Putamen (tissue), 1 donor: ENCODE measurements around the gene RGS11.

Source experiments
- DNase-seq: peaks from one replicate; pipeline ENCODE4 v3.0.0-alpha.2; 2016; ENCODE audit warnings: low spot score

Gene RGS11

DNA sequence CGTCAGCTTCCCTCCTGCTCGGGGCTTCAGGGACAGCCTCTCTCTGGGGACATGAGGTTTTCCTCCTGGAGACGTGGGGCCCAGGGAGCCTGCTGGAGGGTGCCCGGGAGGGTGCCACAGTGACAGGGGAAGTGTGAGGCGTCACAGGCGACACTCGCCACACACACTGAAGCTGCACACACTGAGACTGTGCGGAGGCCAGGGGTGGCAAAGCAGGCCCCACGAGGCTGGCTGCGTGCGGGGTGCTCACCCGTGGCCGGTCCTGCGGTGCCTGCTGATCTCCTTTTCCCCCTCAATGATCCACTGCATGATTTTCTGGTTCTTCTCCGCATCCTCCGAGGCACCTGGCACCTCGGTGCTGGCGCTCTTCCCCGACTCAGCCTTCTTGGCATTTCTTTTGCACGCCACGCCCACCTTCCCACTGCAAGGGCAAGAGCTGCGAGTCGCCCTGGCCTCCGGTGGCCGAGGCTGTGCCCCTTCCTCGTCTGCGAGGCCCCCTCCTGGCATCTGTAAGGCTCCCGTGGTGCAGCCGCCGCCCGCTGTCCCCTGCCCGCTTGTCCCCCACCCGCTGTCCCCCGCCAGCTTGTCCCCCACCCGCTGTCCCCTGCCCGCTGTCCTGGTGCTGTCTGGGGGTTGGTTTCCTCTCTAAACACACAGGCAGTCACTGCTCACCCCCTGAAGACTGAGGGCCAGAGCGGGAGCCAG is 21.2 kb upstream of the RGS11 start:
- no peak for DNase-seq

DNA sequence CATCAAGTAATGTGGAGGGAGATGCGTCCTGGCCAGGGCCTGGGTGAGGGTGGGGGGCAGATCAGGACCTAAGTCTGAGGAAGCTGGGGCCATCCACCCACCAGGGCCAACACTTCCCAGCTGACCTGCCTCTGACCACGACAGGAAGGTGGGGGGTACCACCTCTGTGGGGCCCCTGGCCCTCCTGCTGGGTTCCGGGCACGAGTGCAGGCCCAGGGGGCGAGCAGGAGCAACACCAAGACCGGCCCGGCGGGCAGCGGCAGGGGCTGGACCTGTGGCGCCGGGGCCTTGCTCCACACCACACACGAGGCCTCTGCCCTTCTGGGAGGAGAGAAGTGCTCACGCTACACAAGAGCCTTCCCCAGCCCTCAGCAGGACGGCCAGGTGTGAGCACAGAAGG is 20.5 kb upstream of the RGS11 start:
- DNase-seq: no peak

DNA sequence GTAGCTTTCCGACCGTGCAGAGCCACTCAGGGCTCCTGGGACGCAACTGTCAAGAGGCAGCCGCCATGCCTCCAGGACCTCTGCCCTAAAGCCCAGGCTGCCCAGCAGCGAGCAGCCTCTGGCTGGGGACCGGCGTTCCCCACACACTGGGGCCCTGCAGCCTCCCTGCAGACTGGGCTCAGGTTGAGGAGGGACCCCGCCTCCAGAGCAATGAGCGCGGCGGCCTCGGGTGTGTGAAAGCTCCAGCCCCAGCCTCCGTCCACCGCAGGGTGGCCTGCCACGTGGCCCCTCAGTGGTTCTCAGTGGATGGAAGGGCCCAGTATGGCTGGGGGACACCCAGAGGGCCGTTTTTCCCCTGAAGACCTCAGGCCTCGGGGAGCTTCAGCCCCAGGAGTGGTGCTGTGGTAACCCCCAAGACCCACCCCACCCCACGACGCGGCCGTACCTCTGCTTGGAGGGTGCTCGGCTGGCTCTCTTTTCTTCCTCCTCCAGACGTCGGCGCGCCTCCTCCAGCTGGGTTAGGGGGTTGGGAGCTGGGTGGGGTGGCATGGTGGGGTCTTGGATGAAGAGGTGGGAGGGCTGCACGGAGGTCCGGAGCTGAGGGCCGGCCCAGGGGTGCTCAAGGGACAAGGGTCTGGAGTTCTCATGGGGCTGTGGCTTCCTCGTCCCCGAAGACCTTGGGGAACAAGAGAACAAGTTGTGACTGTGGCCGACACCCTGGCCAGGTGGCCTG is 17.5 kb upstream of the RGS11 start:
- DNase-seq: no peak

DNA sequence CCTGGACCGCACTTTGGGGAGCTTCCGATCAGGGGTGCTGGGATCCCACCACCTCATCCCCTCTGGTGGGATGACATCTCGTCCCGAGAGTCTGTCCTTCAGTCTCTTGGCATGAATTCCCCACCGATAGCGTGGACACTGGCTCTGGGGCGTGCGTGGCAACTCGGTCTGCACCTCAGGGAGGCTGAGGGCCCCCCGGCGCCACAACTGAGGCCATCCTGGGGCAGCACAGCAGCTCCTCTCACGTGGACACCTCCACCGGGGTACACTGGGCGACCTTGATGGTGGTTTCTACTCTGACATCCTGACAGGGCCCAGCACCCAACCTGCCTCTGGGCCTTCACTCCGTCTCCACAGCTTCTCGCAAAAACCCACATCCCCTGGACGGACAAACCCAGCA is 15.8 kb upstream of the RGS11 start:
- DNase-seq: no peak

DNA sequence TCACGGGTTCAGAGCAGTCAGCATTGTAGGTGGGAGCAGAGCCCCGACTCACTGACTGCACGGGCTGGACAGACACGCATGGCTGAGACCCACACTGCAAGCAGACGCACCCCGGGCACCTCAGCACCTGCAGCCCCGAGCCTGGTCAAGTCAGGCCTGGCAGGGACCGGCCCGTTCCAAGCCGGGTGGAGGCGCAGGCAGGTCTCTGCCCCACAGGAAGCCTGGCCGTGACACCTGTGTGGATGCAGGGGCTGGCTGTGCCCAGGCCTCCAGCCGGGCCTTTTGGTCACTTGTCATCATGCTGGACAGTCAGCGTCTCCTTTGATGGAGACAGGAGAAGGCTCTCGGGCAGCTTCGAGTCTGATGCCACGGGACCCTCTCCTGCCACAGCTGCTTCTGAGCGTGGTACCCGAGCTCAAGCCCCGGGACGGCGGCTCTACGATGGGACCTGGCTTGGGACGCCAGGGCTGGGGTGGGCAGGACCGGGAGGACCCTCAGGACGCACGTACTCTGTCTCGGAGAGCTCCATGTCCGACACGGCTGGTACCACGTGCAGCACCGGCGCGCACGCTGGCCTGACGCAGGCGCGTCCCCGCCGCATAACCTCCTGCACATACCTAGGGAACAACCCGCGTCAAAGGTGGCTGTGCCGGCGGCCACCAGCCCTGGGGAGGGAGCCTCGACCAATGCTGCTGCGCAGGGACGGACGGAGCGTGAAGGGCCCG is 15.1 kb upstream of the RGS11 start:
- no peak for DNase-seq

DNA sequence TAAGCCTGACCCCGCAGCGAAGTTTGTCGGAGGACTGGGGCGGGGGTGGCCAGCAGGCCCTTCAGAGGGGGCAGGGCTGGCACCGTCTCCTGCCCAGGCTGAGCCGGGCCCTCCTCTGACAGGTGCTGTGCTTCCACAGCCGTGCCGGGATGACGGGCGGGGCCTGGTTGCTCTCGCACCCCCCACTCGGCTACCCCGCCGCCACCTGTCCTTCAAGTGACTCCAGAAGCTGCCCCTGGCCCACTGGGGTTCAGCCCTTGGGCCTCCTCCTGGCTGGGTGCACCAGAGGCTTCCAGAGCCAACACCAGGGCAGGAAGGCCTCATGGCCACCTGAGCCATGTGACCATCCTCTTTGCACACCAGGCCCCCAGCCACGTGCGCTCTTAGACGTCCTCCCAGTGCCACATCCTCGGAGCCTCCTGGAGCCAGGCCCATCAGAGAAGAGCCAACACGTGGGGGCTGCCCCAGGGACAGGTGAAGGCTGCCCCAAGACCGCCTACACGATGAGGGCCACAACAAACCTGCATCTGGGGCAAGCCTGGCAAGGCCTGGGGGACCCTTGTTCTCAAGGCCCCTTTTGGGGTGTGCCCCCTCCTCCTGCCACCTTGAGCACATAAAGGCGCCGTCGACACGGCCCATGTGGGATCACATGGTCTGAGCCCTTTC is 14.4 kb upstream of the RGS11 start:
- no peak for DNase-seq

DNA sequence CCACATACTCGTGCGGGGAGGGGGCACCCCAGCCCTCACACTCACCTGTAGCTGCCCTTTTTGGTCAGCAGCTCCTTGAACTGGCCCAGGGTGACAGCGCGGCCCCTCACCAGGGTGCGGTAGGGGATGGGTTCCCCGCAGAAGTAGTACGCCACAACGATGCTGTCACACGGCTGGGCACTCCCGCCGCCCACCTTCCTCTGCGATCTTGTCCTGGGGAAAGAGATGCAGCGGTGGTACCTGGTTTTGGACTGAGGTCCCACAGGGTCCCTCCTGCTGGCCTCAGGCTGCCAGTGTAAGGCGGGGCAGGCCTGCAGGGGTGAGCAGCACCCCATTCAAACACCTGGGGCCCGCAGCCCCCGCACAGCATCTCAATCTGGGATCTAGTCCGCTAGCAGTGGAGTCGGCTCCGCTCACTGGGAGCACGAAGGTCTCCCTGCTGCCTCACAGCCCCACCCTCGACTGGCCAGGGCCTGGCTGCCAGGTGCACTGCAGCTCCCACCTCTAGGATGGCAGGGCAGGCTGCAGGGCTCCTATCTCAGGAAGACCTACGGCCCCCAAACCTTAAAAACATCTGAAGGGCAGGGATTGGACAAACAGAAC is 13.8 kb upstream of the RGS11 start:
- no peak for DNase-seq

DNA sequence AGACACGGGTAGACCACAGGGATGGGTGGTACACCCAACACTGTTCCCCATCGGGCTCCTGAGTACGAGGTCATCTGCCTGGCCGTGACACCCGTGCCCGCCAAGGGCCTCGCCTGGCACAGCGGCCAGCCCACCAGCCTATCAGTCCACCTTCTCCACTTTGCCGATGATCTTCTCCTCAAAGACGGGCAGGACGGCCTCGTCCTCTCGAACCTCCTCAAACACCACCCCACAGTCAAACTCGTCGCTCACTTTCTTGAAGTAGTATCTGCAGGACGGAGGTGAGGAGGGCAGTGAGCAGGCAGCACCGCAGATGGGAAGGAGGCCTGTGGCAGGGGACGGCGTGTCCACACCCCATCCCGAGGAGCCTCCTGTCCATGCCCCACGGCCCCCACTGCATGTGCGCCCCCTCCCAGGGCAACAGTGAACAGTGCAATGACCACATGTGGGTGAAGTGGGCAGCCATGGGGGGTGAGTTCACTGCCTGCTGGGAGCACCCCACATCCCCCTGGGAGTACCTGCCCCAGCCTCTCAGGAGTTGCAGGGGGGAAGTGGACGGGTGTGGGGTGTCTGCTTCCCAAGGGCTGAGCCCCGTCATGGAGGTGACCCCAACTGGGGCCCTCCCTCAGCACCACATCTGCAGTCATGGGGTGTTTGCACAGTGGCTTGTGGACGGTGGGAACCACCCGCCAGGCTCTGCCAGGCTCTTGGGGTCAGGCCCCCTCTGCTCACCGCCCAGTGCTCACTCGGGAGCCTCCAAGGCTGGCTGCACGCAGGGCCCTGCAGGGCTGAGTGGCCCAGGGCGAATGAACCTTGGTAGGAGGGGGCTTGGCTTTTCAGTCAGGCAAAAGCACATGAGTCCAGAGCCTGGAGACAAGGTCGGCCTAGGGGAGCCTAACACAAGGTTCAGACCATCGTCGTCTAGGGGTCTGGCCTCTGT is 12.5 kb upstream of the RGS11 start:
- no peak for DNase-seq

DNA sequence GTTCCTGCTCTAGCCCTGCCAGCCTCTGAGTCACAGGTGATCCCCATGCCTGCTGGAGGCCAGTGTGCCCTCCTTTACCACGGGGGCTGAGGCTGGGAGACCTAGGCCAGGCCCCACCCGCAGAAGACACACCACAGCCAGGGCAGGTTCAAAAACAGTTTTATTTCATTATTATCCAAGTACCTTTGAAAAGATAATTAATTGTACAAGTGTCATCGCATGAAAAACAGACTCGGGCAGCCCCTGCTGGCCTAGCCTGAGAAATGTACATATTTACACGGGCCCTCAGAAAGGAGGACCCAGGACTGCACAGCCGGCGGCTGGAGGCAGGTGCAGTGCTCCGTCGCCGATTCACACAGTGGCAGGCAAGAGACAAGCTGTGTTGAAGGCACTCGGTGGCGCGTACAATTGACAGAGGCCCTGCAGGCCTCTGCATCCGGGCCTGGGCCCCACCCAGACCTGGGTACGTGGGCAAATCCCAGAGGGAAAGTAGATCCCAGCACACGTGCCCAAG is 11.6 kb upstream of the RGS11 start:
- no peak for DNase-seq

DNA sequence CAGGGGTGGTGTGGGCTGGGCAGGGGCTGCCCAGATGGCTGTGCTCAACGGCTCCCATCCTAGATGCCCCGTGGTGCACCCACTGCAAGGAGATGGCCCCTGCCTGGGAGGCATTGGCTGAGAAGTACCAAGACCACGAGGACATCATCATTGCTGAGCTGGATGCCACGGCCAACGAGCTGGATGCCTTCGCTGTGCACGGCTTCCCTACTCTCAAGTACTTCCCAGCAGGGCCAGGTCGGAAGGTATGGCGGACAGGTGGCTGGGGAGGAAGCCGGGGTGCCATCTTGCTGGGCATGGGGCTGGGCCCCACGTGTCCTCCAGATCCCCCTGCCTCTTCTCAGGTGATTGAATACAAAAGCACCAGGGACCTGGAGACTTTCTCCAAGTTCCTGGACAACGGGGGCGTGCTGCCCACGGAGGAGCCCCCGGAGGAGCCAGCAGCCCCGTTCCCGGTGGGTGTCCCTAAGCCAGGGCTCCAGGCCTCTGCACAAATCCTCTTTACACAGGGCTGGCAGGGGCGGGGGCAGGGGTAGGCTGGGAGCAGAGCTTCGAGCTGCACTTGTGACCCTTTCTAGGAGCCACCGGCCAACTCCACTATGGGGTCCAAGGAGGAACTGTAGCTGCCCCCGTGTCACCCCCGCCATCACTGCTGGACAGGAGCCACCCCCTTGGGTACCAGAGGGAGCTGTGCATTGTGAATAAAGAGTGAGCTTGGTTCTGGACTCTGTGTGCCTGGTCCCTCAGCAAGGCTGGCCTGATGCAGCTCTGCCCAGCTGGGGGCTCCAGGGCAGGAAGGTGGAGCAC is 10.9 kb upstream of the RGS11 start:
- no peak for DNase-seq

DNA sequence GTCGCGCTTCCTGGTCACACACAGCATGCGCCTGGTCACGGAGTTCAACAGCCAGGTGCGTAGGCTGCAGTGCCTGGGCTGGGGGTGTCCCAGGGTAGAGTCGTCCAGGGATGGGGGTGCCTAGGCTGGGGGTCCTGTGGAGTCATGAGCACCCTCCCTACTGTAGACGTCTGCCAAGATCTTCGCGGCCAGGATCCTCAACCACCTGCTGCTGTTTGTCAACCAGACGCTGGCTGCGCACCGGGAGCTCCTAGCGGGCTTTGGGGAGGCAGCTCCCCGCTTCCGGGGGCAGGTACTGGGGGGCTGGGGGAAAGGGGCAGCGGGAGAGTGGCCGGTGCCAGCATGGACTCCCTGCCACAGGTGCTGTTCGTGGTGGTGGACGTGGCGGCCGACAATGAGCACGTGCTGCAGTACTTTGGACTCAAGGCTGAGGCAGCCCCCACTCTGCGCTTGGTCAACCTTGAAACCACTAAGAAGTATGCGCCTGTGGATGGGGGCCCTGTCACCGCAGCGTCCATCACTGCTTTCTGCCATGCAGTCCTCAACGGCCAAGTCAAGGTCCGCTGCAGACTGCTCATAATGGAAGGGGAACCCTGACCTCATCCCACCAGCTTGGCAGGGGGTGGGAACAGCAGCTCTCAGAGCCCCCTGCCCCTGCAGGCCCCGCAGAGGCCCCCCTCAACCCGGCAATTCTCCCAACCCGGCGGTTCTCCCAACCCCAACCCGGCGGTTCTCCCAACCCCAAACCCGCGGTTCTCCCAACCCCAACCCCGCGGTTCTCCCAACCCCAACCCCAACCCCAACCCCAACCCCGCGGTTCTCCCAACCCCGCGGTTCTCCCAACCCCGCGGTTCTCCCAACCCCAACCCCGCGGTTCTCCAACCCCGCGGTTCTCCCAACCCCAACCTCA is 9.7 kb upstream of the RGS11 start:
- DNase-seq: no peak

DNA sequence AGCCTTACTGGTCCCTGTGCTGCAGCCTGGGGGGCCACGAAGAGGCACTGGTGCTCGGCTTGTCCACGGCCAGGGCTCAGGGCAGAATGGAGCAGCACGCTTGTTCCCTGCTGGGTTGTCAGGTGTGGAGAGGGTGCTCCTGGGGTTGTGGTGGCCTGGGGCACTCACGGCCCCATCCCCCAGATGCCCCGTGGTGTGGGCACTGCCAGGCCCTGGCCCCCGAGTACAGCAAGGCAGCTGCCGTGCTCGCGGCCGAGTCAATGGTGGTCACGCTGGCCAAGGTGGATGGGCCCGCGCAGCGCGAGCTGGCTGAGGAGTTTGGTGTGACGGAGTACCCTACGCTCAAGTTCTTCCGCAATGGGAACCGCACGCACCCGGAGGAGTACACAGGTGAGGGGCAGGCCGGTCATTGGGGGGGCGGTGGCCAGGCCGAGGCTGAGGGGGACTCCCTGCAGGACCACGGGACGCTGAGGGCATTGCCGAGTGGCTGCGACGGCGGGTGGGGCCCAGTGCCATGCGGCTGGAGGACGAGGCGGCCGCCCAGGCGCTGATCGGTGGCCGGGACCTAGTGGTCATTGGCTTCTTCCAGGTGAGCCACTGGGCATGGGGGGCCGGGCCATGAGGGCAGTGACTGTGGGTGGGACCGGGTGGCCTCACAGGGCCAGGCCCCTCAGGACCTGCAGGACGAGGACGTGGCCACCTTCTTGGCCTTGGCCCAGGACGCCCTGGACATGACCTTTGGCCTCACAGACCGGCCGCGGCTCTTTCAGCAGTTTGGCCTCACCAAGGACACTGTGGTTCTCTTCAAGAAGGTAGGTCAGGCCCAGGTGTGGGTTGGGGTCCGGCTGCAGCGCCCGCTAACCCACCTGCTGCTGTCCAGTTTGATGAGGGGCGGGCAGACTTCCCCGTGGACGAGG is 8.7 kb upstream of the RGS11 start:
- DNase-seq: no peak

DNA sequence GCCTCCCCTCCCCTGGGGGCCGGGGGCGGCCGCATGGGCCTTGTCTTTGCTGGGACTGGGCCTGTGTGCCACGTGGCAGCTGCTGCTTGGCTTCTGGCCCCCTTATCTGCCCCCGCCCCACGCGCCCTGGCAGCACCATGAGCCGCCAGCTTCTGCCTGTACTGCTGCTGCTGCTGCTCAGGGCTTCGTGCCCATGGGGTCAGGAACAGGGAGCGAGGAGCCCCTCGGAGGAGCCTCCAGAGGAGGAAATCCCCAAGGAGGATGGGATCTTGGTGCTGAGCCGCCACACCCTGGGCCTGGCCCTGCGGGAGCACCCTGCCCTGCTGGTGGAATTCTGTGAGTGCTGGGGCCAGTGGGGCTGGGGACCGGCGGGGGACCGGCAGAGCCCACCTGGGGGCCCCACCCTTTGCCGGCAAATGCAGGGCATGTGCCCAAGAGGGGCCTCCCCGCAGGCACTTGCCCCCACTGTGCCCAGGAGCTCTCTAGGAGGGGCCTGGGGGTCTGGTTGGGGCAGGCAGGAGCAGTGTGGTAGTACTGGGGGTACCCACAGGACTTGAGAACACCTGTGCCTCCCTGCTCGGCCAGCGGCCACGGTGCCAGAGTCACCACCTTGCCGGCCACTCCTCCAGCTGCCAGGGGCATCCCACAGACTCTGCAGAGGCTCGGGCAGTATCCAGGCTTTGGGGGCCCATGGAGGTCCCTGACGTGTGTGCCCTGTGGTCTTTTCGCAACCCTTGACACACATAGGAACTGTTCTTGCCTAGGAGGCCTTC is 7.5 kb upstream of the RGS11 start, which contains the start of gene PDIA2:
PDIA2 (plus strand) TSS at position 132 of the 773 bp plus-strand sequence; CDS start at position 138, 6 bp downstream.
- DNase-seq: no peak

DNA sequence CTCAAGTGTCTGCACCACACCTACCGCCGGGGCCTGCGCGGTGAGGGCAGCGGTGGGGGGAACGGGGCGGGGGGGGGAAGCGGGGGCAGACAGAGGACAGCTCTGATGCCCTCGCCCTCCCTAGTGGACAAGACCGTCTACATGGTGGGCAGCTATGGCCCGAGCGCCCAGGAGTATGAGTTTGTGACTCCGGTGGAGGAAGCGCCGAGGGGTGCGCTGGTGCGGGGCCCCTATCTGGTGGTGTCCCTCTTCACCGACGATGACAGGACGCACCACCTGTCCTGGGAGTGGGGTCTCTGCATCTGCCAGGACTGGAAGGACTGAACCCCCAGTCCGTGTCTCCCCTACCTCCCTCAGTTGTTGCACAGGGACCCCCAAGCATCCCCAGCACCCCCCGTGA is 6.7 kb upstream of the RGS11 start:
- DNase-seq: no peak

DNA sequence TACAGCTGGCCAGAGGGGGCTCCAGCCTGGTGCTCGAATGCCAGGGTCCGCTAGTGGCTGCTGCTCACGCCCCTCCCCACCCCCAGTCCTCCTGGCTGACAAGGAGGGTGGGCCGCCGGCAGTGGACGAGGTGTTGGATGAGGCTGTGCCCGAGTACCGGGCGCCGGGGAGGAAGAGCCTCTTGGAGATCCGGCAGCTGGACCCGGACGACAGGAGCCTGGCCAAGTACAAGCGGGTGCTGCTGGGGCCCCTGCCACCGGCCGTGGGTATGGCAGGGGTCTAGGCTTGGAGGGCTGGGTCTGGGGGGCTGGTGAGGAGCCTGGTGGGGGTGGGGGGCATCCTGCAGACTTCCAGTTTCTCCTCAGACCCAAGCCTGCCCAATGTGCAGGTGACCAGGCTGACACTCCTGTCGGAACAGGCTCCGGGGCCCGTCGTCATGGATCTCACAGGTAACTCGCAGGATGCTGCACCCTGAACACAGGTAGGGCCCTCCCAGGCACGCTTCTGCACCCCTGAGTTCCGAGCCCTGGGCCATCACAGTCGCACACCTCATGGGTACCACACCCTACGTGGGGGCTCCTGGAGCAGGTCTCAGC is 6.0 kb upstream of the RGS11 start:
- no peak for DNase-seq

DNA sequence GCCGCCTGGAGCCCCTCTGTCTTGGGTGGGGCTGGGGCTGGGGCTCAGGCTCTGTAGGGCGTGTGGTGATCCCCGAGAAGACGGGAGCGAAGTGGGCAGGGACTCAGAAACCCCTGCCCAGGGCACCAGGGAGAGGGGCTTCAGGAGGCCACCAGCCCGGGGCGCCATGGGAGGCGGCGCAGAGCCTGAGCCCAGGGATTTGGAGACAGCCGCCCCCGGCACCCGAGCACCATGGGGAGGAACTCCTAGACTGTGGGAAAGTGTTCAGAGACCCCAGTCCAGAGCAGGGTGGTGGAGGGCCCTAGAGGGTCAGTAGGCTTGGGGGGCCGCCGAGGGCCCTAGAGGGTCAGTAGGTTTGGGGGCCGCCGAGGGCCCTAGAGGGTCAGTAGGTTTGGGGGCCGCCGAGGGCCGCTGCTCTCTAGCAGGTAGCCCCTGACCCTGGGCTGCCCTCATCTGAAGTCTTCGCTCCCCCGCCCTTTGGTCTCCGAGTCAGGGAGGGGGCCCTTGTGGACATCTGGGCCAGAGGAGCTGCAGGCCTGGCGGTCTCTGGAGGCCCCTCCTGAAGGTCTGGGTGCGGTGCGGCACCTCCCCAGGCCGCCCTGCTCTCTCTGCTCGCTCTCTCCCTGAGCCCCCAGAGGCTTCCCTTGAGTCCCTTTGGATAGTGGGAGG is 5.4 kb upstream of the RGS11 start:
- no peak for DNase-seq
